ENCODE results near the gene DIS3L2.

GRCh38 chr2:231926180-231926741 is 35.3 kb upstream of the DIS3L2 start, which contains the start of gene NPPC:
- TF ChIP-seq CTCF (conservative IDR thresholded peaks at IDR 0.05; ENCODE audit: low read length) (peak; percentile 62), EZH2phosphoT487 (IDR thresholded peaks at IDR 0.05; ENCODE audit: borderline replicate concordance) (no peak)
